GM03348 (cell line): ENCODE results near the gene FOXL3.

Experiments used
- DNase-seq: peaks from one replicate; pipeline ENCODE4 v3.0.0; 2012; ENCODE audit warnings: low spot score

FOXL3 gene

DNA sequence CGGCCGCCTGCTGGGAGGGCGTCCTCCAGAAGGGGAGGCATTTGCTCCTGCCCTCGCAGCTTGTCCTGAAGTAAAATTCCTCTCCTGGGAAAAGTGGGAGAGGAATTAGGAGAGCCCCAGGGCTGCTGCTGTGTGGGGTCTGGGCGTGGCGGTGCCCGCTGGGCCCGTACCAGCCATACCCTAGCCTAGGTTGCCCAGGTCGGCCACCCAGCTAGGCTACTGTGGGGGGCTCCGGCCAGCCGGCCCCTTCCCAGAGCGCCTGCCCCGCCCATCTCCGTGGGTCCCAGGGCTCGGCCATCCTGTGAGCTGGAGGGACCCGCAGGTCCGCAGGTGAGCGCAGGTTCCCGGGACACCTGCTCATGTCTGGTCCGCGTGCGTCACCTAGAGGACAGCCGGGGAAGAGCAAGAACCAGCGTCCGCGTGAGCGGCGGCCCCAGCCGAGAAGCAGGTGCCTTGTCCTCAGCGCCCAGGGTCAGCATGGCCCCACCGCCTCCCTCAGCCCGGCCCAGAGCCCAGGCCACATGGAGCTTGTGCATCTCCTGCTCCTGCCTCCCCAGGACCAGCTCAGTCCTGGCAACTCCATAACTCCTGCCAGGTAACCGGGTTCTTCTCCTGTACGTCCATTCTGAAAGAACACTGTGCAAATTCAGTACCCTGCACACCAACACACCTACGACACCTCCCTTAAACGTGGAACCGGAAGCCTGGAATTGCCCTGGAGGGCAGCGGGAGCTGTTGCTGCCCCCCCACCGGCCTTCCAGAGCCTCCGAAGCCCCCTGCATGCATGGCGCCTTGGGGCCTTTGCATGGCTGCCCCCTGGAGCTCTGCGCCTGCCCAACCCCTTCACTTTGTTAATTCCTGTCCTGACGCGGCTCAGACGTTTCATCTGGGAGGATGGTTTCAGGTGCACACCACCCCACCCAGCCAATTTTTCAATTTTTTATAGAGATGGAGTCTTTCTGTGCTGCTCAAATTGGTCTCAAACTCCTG lies 22.8 kb upstream of the FOXL3 start:
- DNase-seq: no peak

DNA sequence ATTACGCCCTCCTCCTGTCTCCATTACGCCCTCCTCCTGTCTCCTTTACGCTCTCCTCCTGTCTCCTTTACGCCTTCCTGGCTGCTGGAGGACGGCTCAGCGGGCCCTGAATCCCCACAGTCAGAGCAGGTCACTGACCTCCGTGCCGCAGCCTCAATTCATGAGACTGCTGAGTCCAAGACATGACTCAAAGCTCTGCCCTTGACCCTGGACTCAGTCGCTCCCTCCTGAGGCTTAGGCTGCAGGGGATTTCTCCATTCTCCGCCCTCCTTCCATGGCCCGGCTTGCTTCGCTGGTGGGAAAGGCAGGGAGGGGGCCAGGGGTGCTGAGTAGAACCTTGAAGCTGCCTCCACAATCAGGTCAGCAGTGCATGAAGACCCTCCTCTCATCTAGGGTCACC lies 21.0 kb upstream of the FOXL3 start:
- DNase-seq: no peak

DNA sequence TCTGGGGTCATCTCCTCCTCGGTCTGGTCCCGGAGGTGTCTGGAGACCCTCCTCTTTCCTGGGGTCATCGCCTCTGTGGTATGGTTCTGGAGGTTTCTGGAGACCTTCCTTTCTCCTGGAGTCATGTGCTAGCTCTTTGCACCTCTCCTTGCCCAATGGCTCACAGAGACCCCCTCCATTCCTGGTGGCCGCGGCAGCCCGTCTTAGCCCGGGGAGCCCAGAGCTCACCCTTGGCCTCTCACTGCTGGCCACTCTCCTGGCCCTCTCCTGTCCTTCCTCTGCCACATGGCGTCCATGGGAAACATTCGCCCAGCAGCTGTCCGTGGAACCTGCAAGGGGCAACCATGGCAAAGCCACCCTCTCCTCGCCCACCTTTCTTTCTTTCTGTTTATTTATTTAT lies 20.2 kb upstream of the FOXL3 start:
- DNase-seq: no peak

DNA sequence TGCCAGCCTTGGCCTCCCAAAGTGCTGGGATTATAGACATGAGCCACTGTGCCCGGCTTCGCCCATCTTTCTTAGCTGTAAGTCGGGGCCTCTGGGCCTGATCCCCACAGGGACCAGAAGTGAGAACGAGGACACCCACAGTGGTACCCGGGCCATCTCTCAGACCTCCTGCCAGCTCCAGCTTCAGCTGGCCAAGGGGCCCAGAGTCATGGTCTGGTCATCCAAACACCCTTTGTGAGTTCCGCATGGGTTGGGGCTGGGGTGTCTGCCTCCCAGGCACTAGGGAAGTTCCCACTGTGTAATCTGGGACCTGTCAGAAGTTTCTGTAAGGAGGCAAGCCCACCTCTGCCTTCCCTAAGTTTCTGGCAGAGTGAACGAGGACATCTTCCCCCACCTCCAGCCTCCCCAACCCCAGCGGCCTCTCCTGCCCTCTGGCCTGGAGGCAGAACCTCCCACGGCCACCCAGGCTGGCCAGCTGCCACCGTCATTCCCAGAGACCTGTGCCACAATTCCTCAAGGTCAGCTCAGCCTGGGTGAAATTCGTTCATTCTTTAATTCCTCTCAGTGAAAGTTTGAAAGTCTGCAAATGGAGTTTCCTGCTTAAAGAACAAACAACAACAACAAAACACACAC lies 19.5 kb upstream of the FOXL3 start:
- no peak for DNase-seq

DNA sequence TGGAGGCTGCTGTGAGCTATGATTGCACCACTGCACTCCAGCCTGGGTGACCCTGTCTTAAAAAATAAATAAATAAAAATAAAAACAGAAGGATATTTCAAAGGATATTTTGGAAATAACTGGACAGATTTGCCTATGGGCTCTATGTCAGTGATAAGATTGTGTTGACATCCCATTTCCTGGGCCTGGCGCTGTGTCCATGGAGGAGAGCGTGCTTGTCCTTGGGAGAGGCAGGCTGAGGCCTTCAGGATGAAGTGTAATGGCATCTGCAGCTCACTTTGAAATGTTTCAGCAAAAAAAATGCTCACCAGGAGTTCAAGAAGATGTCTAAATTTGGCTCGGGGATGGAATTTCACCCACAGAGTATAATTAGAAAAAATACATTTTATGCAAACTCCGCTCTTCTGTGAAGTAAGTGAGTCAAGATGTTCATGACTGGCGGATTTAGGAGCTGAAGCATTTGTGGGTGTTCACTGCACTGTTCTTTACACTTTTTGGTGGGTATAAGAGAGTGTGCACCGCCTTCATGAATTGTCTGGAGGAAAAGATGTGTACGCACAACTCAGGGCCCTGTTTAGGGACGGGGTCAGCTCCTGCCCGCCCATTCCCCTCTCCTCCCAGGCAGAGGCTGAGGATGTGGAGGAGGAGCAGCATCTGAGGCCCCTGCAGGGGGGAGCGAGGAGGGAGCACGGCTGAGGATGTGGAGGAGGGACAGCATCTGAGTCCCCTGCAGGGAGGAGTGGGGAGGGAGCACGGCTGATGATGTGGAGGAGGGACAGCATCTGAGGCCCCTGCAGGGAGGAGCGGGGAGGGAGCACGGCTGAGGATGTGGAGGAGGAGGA lies 18.5 kb upstream of the FOXL3 start:
- DNase-seq: no peak

DNA sequence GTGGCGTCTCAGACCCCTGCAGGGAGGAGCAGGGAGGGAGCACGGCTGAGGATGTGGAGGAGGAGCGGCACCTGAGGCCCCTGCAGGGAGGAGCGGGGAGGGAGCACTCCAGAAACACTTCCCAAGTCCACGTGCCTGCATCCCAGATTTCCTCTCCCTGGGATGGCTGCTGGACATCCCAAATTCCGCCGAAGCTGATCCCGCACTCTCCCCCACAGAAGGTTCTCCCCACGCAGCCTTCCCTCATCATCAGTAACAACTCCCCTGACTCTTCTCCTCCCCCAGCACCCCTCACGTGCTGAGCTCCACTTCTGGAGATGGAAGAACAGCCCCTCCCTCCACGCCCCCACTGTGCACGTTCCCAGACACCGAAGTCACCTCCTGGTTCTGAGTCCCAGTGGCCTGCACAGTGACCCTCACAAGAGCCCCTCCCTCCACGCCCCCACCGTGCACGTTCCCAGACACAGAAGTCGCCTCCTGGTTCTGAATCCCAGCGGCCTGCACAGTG lies 17.8 kb upstream of the FOXL3 start:
- no peak for DNase-seq

DNA sequence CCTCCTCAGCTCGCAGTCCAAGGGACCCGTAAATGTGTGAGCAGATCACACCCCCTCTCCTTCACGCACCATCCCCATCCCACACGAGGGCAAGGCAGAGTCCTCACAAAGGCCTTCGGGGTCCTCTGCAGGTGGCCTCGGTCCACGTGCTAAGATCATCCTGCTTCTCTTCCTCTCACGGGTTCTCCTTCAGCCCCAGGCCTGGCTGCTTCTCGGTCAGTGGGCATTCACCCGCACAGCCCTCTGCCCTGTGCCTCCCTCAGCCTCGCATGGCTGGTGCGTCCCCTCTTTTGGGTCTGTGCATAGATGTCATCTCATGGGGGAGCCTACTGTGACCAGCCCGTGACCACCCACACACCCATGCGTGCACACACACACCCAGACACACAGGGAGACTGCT lies 17.3 kb upstream of the FOXL3 start:
- no peak for DNase-seq

DNA sequence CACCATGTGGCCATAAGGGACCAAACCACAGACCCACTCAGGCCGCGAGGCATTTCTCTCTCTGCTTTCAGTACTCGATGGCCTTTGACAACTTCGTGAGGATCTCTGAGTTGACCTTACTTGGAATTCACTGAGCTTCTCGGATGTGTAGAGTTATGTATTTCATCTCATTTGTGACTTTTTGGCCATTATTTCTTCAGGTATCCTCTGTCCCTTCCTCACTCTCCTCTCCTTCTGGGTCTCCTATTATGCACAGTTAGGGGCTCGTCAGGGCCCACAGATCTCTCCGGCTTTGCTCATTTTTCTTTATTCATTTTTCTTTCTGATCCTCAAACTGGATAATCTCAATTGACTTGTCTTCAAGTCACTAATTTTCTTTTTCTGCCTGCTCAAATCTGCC lies 16.6 kb upstream of the FOXL3 start:
- DNase-seq: no peak

DNA sequence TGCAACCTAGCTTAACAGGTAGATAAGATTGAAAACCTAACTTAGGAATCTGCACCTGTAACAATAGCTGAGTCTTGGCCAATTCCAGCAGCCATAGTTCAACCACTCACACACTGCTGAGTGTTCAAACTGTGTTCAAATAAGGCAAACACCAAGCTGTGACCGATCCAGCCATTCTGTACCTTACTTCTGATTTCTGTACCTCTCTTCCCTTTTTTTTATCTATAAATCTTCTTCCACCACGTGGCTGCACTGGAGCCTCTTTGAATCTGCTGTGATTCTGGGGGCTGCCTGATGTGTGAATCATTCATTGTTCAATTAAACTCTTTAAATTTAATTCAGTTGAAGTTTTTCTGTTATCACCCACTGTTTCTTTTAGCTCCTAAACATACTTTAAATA lies 15.7 kb upstream of the FOXL3 start:
- DNase-seq: no peak

DNA sequence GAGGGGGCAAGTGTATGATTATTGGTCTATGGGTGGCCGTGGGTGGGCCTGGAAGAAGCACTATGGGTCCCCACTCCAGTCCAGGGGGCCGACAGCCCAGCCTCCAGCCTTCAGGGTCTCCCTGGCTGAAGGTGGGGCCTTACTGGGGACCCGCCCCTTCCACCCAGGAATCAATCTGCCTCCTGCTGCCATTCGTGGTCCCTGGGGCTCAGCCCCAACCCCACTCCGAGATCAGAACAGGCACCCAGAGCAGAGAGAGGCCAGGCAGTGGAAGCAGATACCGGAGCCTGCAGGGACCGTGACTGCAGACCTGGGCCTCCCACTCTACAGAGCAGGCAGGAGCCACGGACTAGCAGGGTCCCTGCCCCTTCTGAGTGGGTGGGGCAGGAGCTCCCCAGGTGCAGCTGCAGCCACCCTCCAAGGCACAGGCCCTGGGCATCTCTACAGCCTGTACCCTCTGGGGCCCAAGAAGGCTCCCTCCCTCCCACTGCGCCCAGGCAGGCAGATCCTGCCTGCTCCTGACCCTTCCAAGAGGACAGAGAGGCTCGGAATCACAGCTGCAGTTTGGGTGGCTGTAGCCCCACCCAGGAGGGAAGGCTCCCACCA lies 13.6 kb upstream of the FOXL3 start:
- DNase-seq: no peak

DNA sequence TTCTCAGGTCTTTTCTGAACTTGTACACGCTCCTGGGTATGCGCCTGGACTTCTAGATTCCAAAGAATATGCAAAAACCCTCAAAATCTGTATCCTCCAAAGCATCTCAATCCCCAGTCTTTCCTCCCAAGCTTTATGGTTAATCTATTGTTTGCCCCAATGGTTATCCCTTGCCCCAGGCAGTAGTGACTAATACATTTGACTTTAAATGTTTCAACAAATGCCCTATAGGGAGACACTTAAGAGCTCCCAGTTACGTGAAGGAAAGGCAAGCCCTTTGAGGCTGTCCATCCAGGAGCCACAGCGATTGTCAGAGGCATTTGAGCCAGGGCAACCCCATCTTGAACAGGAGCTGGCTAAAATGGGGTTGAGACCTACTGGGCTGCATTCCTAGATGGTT lies 12.7 kb upstream of the FOXL3 start:
- DNase-seq: no peak

DNA sequence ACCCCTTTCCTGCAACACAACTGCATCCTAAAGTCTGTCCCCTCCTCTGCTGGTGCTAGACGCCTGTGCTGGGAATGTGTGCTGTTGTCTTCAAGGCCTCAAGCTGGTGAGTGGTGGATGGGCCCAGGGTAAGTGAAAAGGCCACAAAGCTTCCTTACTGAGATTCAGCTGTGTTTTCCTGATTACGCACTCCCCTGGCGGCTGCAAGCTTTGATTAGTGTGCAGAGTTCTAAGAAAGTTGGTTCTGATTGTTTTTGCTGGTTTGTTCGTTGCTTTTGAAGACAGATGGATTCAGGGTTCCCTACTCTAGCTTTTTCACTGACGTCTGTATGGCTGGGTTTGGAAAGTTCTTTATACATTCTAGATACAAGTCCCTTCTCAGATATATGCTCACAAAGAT lies 11.9 kb upstream of the FOXL3 start:
- DNase-seq: no peak

DNA sequence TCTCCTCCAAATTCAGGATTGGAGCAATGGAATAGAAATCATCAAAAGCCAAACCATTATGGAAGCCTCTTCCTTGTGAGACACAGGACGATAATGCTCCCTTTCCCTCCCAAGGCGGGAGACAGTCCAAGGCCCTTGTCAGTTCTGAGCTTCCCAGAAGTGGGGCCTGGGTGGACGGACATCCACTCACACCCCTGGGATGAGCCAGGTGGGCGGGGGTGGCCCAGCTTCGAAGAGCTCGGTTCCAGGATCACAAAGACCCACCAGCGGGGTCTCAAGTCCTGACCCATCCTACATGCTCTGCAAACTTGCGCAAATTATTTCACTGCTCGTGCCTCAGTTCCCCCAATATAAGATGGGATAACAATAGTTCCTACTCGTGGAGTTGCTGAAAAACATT lies 10.1 kb upstream of the FOXL3 start:
- DNase-seq: no peak

DNA sequence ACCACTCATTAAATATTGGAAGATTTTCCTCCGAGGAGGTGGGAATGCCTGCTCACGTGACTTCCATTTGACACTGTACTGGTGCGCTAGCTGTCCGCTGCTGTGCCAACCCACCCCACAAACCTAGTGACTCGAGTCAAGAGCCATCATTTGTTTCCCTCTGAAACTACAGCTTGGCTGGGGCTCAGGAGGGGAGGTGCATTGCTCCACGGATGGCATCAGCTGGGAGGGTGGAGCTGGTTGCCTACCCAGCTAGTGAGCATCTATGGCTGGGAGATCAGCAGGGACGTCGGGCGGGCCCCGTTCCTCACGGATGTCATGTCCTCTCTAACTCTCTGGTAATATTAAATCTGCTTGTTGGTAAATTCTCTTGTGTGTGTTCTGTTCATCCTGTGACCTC lies 9.5 kb upstream of the FOXL3 start:
- no peak for DNase-seq

DNA sequence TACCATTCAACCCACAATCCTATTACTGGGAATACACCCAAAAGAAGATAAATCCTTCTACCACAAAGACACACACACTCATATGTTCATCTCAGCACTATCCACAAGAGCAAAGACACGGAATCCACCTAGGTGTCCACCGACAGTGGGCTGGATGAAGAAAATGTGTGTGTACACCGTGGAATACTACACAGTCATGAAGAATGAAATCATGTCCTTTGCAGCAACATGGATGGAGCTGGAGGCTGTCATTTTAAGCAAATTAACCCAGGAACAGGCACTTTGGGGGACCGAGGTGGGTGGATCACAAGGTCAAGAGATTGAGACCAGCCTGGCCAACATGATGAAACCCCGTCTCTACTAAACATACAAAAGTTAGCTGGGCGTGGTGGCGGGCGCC lies 8.3 kb upstream of the FOXL3 start:
- DNase-seq: no peak

DNA sequence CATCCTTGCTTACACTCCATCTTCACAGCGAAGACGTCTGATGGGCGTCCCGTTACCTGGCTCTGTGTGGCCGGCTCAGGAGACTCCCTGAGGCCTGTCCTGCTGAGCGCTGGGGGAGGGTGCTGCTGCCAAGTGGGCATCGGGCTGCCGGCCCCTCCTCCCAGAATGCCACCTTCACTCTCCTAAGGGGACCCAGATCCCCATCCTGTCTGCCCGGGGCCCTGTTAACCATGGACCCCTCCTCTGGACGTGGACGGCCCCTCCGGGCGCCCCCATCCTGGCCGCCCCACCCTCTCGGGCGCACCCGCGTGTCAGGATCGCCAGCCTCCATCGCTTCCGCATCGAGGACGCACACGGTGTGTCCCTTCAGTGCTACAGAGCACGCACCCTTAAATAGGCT lies 7.3 kb upstream of the FOXL3 start:
- no peak for DNase-seq

DNA sequence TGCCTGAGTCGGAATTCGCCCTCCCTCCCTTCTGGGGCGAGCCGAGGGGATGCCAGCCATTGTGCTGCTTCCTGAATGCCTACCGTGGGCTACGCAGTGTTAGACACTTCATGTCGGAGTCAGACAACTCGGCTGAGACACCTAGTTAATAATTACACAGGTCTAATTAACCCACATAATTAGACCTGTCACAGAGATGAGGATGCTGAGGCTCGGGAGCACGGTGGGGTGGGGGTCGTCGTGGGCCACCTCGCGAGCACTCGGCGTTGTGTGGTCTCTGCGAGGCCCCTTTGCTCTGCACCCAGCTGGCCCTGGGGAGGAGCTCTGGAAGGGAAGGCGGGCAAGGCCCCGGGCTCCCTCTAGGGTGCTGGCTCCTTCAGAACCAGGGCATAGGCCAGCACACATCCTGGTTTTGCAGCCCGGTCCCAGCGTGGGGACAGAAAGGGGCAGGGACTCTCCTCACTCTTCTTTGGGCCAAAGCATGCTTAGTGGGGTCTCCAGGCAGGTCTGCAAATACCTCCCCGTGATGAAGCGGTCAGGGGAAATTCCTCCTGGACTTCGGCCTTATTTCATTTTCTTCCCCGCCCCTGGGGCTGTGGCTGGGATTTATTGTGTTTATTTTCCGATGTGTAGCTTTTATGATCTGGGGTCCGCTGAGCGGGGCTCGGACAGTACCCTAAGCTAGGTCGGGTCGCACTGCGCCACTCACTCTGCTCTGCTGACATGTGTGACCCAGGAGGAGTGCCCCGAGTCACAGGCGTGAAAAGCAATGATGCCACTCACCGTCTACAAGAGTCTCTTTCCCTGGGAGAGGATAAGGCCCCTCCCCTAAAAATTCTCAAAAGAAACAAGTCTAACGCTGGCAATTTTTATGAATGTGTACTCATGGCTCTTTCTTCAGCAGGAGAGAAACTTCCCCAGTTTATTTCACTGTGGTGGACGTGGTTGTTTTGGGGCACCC lies 4.9 kb upstream of the FOXL3 start:
- DNase-seq: no peak

DNA sequence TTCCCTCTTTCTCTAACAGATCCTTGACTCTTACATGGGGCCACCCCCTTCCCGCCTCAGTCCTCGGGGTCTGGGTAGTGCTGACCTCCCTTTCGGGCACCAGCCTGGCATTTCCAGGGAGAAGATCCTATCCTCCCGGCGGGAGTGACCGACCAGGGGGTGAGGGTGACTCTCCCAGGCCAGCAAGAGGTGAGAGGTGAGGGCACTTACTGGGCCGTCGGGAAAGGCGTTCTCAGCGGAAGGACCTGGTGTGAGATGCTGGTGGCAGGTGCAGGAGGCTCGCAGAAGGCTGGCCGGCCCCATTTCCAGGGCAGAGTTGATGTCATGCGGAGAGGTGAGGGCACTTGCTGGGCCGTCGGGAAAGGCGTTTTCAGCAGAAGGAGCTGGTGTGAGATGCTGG lies 4.2 kb upstream of the FOXL3 start:
- DNase-seq: no peak

DNA sequence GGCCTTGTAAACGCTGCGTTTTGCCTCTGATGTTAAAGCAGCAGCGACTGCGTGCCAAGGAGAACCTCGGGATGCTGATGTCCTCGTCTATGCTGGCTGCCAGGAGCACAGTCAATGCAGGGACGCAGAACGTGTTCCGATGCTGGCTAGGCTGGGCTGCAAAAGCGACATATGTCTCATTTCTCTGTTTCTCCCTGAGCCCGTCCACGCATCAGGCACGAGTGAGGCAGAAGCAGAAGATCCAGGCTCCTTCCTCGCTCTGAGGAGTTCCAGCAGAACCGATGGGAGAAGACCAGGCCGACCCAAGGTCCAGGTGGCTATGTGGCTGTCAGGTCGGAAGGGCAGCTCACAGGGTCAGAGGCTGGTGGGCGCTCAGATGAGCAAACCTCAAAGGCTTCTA lies 3.7 kb upstream of the FOXL3 start:
- DNase-seq: no peak

DNA sequence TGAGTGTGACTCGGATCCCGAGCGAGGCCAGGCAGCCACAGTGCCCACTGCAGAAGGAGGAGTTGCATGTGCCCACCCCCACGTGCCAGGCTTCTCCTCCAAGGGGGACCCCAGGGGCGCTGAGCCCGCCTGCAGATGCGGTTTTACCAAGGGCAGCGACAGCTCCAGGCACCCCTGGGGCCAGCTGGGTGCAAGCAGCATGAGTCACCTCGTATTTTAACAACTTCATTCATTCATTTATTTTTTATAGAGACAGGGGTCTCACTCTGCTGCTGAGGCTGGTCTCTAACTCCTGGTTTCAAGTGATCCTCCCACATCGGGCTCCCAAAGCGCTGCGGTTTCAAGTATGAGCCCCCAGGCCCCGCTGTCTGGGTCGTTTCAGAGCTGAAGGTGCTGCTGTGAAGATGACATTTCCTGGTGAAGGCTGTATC lies 1.3 kb upstream of the FOXL3 start:
- DNase-seq: no peak

DNA sequence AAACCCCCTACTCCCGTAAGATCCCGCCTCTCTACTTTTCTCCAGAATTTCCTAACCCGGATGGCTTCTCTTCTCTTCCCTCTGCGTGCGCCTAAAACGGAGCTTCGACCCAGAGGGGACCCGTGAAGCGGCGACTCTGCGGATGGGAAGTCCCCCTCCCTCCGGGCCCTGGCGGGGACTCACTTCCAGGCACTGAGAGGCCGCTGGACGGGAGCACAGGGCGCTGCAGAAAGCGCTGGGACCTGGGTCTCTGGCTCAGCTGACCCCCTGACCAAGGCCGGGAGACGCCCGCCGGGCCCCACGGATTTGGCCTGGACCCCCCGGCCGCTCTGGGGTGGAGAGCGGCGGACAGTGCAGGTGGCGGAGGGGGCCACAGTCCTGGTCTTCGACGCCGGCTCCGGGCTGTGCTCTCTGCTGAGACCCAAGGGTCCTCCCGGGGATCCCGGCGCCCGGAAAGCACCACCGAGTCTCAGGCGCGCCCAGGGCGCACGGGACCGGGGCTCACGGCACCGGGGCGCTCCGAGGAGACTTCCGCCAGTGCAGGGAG lies 688 bp upstream of the FOXL3 start:
- no peak for DNase-seq
